HG03558 (cell line): ENCODE results near the gene ADARB2.

Experiments
- ATAC-seq: cut with Tn5 transposase; IDR thresholded peaks from one replicate; pipeline ENCODE4 v1.9.1; 2021; ENCODE audit warnings: moderate number of reproducible peaks; ENCODE audit not compliant: unreplicated experiment; ENCODE audit errors: extremely low read depth

Gene ADARB2

DNA sequence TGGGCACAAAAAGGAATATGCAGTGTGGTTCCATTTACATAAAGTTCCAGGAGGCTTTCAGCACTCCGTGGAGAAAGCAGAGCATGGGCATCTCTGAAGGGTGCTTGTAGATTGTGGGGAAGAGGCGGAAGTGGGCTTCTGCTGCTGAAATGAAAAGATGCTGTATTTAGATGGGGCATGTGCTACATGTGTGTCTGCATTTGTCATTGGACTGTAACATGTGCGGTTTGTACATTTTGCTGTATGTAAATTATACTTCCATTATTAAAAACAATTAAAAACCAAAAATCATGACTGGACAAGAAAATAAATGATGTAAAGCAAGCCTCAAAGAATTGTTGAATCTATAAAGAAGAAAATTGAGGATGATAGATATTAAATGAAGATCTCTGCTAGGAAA is 347.1 kb downstream of the ADARB2 start:
- ATAC-seq = no peak

DNA sequence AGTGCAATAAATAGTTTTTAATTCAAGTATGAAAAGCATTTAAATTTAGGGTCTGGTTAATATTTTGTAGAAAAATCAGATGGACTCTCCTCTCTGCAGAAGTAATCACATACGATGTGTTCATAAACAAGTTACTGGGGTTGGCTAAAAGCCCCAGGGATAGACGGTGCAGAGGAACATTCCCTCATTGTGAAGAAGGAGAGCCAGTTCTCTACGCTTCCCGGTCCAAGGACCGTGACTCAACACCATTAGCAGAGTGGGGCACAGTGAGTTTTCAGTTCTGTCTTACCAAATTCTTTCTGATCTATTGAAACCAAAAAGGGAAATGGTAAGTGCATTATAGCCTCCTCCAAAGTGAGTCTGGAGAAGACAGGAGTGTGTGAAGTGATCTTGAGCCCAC is 353.3 kb downstream of the ADARB2 start:
- ATAC-seq = no peak

DNA sequence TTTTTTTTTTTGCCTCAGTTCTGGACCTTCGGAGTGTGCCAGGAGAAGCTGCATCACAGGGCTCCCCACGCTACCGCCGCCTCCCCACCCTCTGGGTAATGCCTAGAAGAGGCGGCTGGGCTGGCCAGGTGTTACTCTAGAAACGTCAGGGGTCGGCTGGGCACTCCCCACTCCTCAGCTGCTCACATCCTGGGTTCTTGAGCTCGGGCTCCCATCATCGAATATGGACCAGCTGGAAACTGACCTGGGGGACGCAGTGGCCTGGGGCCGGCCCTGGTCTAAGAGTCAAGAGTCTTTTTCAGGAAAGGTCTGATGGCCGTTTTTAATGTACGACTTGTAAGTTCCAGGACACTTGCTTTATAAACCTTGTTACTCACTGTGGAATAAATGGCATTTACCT is 354.6 kb downstream of the ADARB2 start:
- no peak for ATAC-seq

GRCh38 chr10:1381339-1381738 is 356.0 kb downstream of the ADARB2 start:
- ATAC-seq = no peak

DNA sequence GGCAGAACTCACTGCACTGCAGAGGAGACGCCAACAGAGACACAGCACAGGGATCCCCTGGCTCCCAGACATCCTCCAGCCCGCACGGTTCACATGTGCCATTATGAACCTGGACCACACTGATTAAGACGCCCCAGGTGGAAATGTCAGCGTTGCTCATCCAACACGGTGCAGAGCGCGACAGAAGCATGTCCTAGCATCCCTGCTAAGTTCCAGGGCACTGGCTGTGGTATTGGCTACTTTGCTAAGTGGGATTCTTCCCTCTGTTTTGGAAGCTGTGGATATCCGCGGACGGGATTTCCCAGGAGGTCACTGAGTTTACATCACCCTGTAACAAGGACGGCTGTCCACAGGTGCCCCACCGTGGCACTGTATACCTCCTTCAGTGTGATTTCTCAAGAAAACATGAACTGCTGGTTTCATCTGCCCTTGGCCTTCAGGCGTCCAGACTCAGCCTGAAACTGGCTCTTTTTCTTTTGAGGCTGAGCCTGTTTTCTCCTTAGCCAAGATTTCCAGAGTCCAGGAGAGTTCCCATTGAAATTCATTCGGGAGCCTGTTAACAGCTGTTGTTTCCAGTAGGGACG is 357.1 kb downstream of the ADARB2 start:
- no peak for ATAC-seq

- no peak for ATAC-seq
These were observed 357.7 kb downstream of the ADARB2 start for GRCh38 chr10:1379601-1380000.

GRCh38 chr10:1378473-1378872 is 358.9 kb downstream of the ADARB2 start:
- no peak for ATAC-seq

- ATAC-seq = no peak
These were observed 359.5 kb downstream of the ADARB2 start for GRCh38 chr10:1377740-1378397.

- ATAC-seq = no peak
These were observed 360.1 kb downstream of the ADARB2 start for GRCh38 chr10:1377231-1377630.

GRCh38 chr10:1376384-1376945 is 360.9 kb downstream of the ADARB2 start:
- no peak for ATAC-seq

GRCh38 chr10:1375346-1376170 is 361.8 kb downstream of the ADARB2 start:
- ATAC-seq = no peak

DNA sequence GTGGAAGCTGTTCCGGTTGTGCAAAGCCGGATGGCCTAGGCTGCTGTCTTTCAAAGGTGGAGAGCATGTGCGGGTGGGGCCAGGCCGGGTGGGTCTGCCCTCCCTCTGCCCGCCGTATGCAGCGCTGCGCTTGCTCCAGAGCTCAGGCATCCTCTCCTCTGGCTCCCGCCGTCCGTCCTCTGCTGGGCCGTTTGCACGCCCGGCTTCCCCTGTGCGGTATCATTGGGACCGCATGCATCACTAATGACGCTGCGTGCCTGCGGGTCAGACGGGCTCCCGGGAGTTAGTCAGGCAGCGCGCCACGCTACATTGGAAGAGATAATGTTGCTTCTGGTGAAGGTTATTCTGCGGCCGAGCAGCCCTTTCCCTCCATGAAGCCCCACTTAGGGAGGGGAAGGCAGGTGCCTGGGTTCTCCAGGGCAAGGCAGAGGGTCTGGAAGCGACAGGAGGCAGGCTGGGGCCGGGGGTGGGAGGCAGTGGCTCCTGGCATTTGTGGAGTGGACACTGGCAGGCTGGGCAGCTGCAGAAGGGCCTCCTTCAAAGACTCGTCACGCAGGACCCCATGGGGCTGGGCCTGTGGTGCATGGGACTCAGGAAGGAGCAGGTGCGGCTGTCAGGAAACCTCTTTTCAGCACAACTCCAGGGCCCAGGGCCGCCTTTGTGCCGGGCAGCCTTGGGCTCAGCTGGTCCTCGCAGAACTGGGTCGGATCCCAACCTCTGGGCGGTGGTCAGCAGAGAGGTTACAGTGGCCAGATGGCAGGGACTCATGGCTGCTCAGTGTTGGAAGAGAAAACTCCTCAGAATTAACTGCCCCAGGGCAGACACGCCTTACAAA is 362.6 kb downstream of the ADARB2 start:
- no peak for ATAC-seq

DNA sequence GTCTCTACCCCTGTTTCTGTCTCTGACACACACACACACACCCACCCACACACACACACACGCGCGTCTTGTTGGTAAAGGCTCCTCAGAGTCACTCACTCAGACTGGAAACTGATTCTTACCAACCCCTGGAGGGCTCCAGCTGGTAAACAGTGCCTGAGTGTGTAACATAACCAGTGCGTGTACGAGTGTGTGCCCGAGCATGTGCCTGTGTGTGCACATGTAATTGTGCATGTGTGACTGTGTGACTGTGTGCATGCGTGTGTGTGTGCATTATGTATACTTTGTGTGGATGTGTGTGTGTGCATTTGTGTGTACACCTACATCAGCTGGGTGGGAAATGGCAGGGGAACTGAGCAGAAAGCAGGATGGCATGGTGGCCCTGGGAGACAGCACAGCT is 364.0 kb downstream of the ADARB2 start:
- no peak for ATAC-seq

GRCh38 chr10:1372212-1372611 is 365.1 kb downstream of the ADARB2 start:
- ATAC-seq = no peak

- no peak for ATAC-seq
These were observed 367.0 kb downstream of the ADARB2 start for GRCh38 chr10:1370298-1370697.

DNA sequence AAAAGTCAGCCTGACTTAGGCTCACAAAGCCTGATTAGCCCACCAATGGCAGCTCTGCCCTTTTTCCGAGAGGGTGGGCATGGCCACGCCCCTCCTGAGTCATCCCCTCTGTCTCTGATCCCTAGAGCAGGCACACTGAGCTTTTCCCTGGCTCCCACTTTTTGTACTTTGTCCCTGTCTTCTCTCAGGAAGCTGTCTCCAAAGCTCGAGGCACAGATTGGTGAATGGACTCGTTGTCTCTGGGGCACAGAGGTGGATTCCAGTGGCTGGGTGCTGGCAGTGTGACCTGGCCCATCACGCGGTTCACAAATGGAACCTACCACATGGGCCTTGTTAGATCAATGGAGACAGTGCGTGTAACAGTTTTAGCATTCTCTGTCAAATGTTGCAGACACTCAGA is 367.7 kb downstream of the ADARB2 start:
- ATAC-seq = no peak

DNA sequence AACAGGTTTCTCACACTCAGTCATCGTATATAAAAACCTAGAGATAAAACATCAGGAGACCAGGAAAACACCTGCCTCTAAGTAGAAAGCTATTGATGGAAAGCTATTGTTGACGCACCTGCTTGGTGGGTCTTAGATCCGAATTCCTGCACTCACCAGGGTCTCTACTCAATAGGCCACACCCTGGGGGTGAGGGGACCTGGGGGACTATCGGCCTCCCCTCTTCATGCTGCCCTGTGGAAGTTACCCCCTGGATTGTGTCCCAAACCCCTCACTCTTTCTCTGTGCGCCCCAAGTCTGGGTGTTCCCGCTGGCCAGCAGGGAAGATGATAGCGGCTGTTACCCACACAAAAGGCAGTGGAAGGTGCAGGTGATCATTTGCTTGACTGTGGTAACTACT is 368.1 kb downstream of the ADARB2 start:
- no peak for ATAC-seq

DNA sequence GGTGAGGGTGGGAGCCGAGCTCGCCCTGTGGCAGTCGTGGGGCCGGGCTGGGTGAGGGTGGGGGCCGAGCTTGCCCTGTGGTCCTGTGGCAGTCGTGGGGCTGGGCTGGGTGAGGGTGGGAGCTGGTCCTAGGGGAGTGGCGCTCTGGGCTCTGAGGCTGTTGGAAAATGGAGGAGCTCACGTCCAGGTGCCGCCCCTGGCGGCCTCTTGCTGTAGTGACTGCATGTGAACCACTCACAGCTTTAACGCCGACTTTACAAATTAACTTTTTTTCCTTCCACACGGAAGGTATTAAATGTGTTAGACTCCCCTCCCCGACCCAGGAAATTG is 368.5 kb downstream of the ADARB2 start:
- ATAC-seq = no peak

- ATAC-seq = no peak
These were observed 369.1 kb downstream of the ADARB2 start for GRCh38 chr10:1367938-1368841.
